ENCODE results near the gene AFF2.

DNA sequence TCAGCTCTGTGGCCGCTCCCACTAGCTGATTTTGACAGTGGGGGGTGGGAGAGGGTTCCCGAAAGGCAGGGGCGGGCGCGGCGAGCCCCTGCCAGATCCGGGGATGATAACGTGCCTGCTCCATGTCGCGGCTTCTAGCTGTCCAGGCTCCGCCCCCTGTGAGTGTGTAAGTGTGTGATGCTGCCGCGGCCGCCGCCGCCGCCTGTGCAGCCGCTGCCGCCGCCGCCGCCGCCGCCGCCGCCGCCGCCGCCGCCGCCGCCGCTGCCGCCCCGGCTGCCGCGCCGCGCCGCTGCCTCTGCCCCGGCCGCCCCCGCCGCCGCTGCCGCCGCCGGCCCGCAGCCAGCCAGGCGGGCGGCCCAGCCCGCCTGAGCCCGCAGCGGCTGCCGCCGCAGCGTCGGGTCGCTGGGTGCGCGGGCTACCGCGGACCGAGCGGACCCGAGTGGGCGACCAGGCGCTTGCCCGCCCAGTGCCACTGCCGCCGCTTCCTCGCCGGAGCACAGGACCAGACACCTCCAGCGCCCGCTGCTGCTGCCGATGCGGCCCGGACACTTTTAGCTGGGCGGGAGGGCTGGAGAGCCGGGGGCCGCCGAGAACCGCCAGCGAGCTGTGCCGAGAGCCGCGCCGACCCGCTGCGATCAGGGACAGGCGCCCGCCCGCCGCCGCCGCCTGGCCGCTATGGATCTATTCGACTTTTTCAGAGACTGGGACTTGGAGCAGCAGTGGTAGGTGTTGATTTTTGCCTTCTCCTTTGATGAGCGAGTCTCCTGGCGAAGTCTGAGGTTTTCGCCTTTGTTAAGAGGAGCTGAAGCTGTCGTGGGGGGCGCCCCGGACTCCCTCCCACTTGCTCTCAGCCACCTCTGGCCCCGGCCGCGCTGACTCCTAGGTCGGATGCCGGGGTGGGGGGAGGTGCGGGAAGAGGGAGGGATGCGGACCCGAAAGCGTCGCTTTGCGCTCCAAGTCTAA lies at the start of gene AFF2:
- TF ChIP-seq, protein P1, sequence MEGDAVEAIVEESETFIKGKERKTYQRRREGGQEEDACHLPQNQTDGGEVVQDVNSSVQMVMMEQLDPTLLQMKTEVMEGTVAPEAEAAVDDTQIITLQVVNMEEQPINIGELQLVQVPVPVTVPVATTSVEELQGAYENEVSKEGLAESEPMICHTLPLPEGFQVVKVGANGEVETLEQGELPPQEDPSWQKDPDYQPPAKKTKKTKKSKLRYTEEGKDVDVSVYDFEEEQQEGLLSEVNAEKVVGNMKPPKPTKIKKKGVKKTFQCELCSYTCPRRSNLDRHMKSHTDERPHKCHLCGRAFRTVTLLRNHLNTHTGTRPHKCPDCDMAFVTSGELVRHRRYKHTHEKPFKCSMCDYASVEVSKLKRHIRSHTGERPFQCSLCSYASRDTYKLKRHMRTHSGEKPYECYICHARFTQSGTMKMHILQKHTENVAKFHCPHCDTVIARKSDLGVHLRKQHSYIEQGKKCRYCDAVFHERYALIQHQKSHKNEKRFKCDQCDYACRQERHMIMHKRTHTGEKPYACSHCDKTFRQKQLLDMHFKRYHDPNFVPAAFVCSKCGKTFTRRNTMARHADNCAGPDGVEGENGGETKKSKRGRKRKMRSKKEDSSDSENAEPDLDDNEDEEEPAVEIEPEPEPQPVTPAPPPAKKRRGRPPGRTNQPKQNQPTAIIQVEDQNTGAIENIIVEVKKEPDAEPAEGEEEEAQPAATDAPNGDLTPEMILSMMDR (IDR thresholded peaks at IDR 0.05), result no peak
- no peak for TF ChIP-seq EP300 (IDR thresholded peaks at IDR 0.05; ENCODE audit: low read depth)
- no peak for TF ChIP-seq POLR2AphosphoS5 (IDR thresholded peaks at IDR 0.05)
